HG02840 (cell line): Measurements from ENCODE around the gene AP2B1.
"Not testable (repeated sequence)": the region's sequence is repeated elsewhere in the genome, so short reads cannot be mapped to it uniquely, and the experiment has no call there.

Experiments
- ATAC-seq: cut with Tn5 transposase; IDR thresholded peaks from one replicate; pipeline ENCODE4 v1.9.1; 2021; ENCODE audit warnings: mild to moderate bottlenecking, moderate library complexity, moderate number of reproducible peaks; ENCODE audit not compliant: unreplicated experiment, low FRiP score

The AP2B1 gene

DNA sequence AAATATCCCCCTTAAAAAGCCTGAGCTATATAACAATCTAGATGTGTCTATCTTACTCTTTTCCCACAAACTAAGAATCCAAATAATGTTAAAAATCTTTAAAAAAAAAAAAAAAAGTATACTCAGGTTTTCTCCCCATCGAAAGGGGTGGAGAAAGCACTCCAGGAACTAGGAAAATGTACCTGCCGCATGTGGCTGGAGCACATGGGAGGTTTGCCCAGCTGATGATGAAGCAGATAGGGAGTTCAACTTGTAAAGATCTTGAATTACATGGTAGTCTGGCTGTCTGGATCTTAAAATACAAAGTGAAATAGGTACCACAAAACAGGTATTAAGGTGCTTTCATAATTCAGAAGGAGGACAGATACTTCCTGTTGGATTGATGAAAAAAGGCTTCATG is 17.7 kb upstream of the AP2B1 start:
- no peak for ATAC-seq

DNA sequence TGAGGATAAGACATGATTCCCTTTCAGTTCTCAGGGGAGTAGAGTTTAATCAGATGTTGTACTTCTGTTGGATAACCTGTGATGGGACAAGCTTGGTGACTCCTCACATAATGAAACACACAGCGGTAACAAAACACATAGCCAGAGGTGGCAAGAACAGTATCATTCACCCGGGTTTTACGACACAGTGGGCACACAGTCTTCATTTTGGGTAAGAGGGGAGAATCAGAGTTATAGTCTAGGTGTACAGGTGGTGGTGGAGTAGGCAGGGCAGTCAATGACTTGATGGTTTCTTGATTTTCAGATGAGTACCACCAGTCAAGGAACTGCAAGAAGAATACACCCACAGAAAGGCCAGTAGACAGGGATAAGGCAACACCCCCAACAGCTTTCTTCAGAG is 11.4 kb upstream of the AP2B1 start:
- no peak for ATAC-seq

DNA sequence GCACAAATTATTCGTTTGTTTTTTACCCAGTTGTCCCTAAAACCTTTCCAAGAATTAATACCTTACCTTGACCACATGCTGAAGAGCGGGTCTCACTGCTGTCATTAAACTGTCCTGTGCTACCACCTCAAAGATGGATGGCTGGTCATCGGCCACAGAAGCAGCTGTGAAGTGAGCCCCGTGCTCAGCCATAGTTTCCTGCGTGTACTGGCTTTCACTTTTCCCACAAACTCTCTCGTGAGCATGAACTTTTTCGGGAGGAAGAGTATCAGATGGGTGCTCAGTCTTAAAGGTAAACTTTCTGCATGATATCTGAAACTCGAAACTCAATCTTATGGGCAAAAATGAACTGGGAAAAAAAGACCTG is 9.3 kb upstream of the AP2B1 start:
- no peak for ATAC-seq

DNA sequence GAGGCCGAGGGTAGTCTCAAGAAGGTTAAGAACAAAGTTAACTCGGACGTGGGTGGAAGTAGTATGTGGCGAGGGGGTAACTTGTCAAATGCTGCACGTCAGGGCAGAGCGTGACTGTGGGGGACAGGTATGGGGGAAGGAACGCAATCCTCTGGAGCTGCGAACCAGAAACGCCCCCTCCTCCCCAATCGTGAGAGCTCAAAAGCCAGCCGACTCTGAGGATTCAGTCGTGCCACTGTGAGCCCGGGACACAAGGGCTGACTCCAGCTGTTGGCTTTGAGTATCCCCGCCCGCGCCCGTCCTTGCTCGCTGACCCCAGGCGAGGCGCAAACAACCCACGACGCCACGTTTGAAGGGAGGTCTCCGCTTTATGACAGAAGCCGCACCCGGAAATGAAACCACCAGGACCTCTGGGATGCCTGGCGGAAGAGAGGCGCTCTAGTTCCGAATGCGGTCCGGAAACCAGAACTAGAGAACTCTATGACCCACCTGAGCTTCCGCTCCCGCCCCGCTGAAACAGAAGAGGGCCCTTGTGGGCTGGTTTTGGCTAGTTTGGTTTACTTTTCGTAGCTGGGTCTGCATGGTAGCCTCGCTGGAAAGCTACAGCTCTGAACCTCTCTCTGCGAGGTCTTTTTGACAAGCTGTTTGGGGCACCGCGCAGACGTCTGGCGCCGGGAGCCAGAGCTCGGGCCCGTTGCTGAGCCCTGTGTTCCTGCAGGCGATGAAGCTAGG is 8.8 kb upstream of the AP2B1 start, which contains the start of gene PEX12:
TSS of gene PEX12 (minus strand) at position 375 of the 732 bp plus-strand sequence. CDS start 550 bp downstream, outside the sequence.
- peak; percentile 76 for ATAC-seq

DNA sequence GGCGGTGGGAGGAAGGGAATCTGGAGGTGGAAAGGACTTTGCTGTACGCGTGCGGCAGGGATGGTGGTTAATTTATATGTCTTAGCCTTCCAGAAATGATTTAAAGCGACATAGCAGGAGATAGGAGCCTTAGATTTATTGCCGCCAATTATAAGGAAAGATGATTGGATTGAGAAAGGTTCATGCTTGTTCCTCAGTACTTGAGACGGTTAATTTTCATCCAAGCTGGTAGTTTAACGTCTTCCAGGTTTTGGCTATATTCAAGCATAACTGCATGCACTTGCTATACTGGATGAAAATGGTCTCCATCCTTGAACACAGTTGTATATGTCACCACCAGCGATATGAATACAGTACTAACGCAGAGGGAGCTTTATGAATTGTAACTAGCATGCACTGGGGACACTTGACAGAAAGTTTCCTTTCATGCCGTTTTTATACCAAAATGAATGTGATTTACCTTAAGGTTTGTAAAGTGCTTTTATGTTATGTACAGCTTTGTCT is 8.1 kb upstream of the AP2B1 start:
- ATAC-seq = no peak

DNA sequence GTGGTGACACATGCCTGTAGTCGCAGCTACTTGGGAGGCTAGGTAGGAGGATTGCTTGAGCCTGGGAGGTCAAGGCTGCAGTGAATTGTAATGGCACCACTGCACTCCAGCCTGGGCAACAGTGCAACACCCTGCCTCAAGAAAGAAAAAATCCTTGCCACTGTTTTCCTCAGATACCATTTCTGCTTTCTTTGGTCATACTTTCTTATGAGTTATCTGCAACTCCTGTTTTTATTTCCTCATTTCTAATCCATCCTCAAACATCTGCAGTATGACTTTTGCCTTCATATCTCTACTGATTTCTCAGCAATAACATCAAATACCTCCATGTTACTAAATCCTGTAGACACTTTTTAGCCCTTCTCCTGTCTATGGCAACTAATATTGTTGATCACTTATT is 3.1 kb upstream of the AP2B1 start:
- no peak for ATAC-seq

DNA sequence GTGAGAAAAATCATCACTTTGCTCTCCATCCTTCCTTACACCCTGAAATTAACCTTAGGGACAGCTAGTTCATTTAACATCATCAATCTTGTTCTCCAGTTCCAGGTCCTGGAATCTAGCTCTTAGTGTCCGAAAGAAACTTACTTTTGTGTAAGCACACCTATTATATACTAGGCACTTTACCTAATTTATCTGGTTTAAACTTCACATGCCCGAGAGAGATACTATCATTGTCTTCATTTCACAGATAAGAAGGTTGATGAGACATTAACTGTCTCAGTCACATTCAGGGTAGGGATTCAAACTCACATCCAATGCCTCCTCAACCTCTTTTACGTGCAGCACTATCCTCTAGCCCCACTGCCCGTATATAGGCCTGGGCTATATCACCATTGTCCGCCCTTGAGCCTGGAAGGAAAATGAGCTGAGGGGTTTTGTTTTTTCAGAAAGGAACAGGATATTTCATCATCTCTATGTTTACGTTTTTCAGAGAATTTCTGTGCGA is 501 bp upstream of the AP2B1 start:
- peak; percentile 22 for ATAC-seq

DNA sequence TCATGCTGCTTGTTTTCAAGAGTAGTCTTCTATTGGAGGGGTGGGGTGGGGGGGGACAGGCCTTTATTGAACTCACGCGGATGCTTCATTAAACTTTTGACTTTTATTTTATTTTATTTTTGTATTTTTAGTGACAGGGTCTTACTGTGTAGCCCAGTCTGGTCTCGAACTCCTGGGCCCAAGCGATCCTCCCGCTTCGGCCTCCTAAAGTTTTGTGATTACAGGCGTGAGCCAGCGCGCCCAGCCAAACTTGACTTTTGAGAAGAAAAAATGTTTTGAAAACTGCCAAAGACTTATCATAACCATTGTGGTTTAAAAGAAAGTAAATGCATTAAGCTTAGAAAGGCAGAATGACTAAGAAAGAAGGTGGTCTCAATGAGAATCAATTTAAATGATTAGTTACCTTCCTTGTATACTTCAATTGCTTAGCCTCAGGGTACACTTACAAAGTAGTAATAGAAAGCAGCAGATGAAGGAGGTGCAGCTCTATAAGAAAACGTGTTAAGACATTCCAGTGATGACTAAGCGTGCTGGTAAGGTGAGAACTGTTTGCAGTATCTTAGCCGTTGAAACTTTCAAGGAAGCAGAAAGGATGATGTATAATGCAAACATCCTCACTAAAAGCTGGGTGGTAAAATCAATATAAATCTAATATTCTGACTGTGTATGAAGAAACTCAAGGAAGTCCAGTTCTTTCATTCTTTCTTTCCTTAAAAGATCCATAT is 1.2 kb downstream of the AP2B1 start:
- ATAC-seq = no peak

DNA sequence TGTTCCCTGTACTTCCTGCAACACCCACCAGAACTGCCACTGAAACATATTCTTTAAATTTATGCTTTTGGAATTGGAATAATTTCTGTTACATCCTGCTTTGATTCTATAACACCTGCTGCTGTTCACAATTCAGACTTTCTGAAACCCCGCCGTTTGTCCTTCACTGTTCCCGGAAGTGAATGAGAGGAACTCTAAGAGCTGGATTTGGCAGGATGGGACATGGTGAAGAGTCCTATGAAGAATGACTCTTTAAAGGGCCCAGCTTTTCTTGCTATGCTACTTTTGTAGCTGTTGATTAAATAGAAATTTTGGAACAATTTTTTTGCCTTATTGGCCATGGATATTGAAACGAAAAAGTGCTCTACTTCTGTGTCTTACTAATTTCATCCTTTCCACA is 8.9 kb downstream of the AP2B1 start:
- ATAC-seq = no peak

DNA sequence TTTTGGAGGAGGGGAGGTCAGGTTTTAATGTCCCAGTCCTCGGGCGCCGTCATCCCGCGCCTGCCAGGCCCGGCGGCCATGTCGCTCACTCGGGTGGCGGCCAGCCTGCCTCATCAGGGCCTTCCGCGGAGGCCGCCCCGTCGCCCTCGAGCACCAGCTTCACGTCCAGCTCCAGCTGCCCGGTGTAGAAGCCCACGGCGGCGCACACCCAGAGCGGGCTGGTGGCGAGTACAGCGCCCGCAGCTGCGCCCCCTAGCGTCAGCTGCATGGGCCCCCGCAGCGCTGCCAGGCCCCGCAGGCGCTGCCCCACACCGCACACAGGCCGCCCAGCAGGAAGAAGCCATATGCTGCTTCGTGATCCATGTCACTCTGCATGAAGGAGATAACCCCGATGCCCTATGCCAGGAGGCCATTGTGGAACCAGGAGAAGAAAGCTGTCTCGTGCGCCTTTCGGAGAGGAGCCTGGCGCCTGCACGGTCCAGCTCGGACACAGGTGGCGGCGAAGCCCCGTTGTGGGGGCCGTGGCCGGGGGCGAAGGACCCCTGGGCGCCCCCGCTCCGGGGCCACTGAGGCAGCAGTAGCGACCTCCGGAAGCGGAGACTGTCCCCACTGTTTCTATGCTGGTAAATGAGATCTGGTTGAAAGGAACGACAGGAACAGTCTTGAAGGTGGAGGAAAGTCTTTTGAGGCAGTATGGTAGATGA is 9.6 kb downstream of the AP2B1 start:
- ATAC-seq = no peak

DNA sequence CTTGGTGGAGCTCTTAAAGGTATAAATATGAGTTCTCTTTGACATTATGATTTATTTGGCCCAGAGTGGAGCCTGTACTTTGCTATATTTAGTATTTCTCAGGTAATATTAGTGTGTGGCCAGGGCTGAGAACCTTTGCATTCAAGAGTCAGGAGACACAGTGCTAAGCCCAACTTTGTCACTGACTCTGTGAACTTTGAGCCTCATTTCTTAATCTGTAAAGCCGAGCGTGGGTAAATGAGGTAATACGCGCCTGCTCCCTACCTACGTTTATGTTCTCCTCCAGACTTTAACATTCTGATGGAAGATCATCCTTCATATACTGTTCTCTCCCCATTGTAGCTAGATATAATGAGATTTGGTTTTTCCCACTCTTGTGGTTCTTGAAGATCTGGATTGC is 10.5 kb downstream of the AP2B1 start:
- ATAC-seq = no peak

DNA sequence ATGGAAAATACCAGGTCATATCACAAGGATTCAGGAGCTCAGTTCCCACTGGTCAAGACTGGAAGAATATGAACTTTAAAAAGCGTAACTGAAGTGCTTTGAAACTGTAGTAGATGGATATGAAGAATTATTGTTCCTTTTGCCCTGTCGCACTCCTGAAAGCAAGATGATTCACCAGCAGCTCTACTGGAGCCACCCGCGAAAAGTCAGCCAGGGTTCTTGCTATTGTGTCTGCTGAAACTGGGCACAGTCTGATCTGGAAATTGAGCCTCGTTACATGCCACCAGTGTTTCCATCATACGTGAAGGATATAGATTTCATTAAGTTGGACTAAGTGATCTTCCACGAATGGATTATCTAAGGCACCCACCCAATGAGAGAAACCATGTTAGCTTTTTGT is 16.6 kb downstream of the AP2B1 start:
- no peak for ATAC-seq

DNA sequence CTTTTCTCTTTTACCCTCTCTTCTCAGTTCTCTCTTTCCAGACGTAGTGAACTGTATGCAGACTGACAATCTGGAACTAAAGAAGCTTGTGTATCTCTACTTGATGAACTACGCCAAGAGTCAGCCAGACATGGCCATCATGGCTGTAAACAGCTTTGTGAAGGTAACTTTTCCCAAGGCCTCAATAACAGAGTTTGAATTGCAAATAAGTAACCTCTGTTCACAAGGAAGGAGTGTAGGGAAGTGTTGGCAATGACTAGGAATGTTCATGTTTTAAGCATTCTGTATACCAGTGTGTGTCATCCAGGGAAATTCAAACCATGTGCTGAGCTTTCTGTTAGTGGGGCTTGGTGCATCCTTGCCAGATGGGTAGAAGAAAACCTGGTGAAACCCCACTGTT is 18.6 kb downstream of the AP2B1 start:
- ATAC-seq = no peak

DNA sequence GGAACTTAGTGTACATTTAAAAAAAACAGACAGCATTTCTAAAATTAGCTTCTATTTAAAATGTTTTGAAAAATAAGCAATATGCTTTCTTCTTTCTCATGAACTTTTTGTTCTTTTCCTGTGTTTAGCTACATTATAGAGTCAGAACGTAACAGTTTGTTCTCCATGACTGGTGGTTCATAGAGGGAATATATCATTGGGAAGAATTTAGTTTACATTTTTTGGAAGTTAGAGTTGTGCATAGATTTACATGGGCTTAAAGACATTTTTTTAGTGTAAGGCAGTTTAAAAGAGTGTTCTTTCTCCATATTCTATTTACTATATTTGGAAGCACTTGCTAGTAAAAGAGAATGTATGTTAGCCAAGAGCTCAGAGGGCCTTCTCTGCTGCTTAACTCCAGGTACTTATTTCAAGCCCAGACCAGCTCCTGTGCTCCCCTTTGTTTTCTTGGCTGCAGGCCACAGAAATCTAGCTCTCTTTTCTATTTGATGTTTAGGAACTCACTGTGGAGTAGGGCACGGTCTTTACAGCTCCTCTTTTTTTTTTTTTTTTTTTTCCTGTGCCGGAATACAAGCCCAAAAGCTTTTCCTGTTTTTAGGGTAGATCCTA is 20.2 kb downstream of the AP2B1 start:
- ATAC-seq = no peak

DNA sequence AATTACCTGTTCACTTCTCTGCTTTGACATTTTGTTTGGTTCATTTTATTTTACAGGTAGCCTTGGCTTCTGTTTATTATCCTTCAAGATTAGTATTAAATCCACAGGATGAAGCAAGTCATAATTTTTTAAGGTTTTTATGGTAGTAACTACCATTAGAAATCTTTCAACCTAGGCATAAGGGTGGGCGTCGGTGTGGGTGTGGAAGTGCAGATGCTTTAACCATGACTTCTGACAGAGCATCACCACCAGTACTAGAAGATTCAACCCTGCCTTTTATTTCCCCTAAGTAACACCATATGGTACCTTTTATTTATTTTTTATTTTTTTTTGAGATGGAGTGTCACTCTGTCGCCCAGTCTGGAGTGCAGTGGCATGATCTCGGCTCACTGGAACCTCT is 22.7 kb downstream of the AP2B1 start:
- no peak for ATAC-seq

DNA sequence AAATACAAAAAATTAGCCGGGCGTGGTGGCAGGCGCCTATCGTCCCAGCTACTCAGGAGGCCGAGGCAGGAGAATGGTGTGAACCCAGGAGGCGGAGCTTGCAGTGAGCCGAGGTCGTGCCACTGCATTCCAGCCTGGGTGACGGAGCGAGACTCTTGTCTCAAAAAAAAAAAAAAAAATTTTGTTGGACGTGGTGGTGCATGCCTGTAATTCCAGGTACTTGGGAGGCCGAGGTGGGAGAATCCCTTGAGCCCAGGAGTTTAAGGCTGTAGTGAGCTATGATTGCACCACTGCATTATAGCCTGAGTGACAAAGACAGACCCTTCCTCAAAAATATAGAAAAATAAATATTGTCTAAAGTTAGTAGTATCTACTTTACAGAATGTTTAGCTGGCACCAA is 23.6 kb downstream of the AP2B1 start:
- ATAC-seq = not testable (repeated sequence)

DNA sequence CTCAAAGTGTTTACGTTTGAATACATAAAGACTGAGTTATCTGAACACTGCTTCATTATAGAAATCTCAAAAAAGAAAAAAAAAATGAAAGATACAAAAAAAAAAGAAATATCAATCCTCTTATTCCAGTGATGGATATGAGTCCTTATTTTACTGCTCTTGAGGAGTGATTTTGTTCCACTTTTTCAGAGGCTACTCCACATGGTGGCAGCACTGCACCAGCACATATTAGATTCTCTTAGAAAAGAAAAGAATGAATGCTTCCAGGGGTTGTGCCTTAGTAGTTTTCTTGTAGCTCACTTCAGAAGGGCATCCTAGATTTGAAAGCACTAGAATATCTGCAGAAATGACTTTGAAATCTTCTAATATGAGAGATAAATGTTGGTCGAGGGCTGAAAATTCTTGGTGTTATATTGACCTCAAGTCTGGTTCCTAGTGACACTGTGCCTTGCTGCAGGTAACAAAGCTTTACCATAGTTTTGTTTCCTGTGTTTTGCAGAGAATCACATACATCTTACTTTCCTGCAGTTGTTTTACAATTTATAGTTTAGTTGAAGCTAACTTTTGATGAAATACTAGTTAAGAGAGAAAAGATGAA is 25.9 kb downstream of the AP2B1 start:
- ATAC-seq = no peak

DNA sequence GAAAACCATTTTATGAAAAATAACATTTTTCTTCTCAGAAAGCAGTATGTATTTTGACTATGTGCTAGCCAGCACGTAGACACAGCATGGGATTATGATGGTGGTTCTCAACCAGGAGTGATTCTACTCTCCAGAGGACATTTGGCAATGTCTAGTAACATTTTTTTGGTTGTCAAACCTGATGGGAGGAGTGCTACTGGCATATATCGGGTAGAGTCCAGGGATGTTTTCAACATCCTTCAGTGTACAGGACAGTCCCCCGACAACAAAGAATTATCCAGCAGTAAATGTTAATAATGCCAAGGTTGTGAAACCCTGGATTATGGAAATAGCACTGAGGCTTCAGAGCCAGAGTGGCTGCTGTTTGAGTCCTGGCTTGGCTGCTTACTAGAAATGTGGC is 27.7 kb downstream of the AP2B1 start:
- no peak for ATAC-seq

DNA sequence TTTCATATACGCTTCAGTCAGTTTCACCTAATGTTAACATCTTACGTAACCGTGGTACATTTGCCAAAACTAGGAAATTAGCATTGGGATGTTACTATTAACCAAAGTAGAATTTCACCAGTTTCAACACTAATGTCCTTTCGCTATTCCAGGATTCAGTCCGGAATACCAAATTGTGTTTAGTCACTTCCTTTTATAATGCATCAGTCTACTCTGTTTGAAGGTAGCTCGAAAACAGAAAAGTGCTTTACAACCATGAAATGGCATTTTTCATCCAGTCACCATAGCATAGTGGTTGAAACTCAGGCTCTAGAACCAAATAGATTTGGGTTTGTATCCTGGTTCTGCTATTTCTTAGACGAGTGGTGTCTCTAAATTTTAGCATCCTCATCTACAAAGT is 29.4 kb downstream of the AP2B1 start:
- ATAC-seq = no peak

DNA sequence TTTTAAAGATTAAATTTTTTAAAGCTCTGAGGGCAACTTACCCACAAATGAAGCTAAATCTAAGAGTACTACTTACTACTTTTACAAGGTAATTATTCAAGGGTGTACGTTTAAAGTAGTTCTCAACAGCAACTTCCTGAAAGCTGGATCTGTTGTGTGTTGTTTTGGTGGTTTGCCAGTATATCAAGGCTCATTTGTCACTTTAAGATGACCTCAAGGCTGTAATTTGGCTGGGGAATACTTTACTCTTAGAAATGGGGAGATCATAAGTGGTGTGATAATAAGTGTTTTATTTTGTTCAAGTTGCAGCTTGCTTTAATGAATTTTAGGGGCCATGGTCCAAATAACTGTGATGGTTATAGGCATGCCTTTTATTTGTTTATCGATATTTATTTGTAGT is 30.4 kb downstream of the AP2B1 start:
- ATAC-seq = no peak
